PC-3 (cell line): ENCODE data around the gene ZNF516. TPM values are rescaled to one million over a fixed set of nuclear protein-coding genes. Genes with fewer than 3 reads are reported as not detected.

Experiments
- ATAC-seq: fragments of 200-7000 bp; cut with Tn5 transposase; 2 replicates; pipeline ENCODE4 v1.9.1; 2020; ENCODE audit warnings: mild to moderate bottlenecking, moderate library complexity
- BruUV-seq: library from RNA; stranded (reverse); fragments of 400-500 nt; replicated peaks from 2 replicates; lab custom pipeline; 2021; lab: Mats Ljungman, UMichigan
- CTCF ChIA-PET: fragments of 300-600 bp; sonication (Branson Sonifier 250); formaldehyde crosslinking; loops from one replicate; lab custom pipeline; 2022; ENCODE audit warnings: antibody characterized with exemption; lab: Charles Lee
- POLR2A ChIA-PET: fragments of 300-600 bp; sonication (Branson Sonifier 250); formaldehyde crosslinking; loops from one replicate; lab custom pipeline; 2022; ENCODE audit warnings: antibody characterized with exemption; ENCODE audit not compliant: unreplicated experiment; lab: Charles Lee
- DNase-seq: peaks from one replicate; pipeline ENCODE4 v3.0.0-alpha.2; 2015
- H2AFZ ChIP-seq: fragments of 300-600 bp; sonication (generic); 2 replicates; pipeline ENCODE4 v1.6.0; 2016; ENCODE audit warnings: antibody characterized with exemption, low read length
- H3F3A ChIP-seq: fragments of 300-600 bp; sonication (generic); one replicate; pipeline ENCODE4 v1.6.0; 2017; ENCODE audit warnings: antibody characterized with exemption, low read length, control low read depth, mild to moderate bottlenecking; ENCODE audit not compliant: unreplicated experiment
- H3K27ac ChIP-seq: fragments of 300-600 bp; sonication (generic); 2 replicates; pipeline ENCODE4 v1.5.1; 2016; ENCODE audit warnings: mild to moderate bottlenecking, low read length
- H3K27me3 ChIP-seq: fragments of 300-600 bp; sonication (generic); 2 replicates; pipeline ENCODE4 v1.6.1; 2016; ENCODE audit warnings: low read length, mixed read lengths
- H3K36me3 ChIP-seq: fragments of 300-600 bp; sonication (generic); 2 replicates; pipeline ENCODE4 v1.6.1; 2016; ENCODE audit warnings: low read depth, mixed run types, low read length, mixed read lengths
- H3K4me1 ChIP-seq: fragments of 300-600 bp; sonication (generic); 2 replicates; pipeline ENCODE4 v1.5.1; 2016; ENCODE audit warnings: low read length; ENCODE audit not compliant: insufficient read depth
- H3K4me2 ChIP-seq: fragments of 300-600 bp; sonication (generic); 2 replicates; pipeline ENCODE4 v1.6.0; 2016; ENCODE audit warnings: low read length
- H3K4me3 ChIP-seq: fragments of 300-600 bp; sonication (generic); 2 replicates; pipeline ENCODE4 v1.5.1; 2016; ENCODE audit warnings: mild to moderate bottlenecking, low read length, mixed read lengths
- H3K79me2 ChIP-seq: fragments of 300-600 bp; sonication (generic); 2 replicates; pipeline ENCODE4 v1.6.1; 2017; ENCODE audit warnings: low read length, mixed read lengths
- H3K9ac ChIP-seq: fragments of 300-600 bp; sonication (generic); 2 replicates; pipeline ENCODE4 v1.6.0; 2016; ENCODE audit warnings: mild to moderate bottlenecking, low read length
- H3K9me2 ChIP-seq: fragments of 300-600 bp; sonication (generic); replicated peaks from 2 replicates; pipeline ENCODE4 v1.6.1; 2016; ENCODE audit warnings: mixed run types, low read length, mixed read lengths
- H3K9me3 ChIP-seq: fragments of 300-600 bp; sonication (generic); 2 replicates; pipeline ENCODE4 v1.6.1; 2016; ENCODE audit warnings: low read length, mixed read lengths
- H4K20me1 ChIP-seq: fragments of 300-600 bp; sonication (generic); 2 replicates; pipeline ENCODE4 v1.6.1; 2016; ENCODE audit warnings: low read length, mixed read lengths
- CTCF ChIP-seq: fragments of 300-600 bp; sonication (generic); conservative IDR thresholded peaks from 2 replicates; pipeline ENCODE4 v1.5.1; 2017; ENCODE audit warnings: antibody characterized with exemption, low read depth, mild to moderate bottlenecking, low read length
- EZH2 ChIP-seq: fragments of 300-600 bp; sonication (generic); IDR thresholded peaks from one replicate; pipeline ENCODE4 v1.6.1; 2017; ENCODE audit warnings: antibody characterized with exemption, mild to moderate bottlenecking, low read length; ENCODE audit not compliant: unreplicated experiment
- EZH2phosphoT487 ChIP-seq: fragments of 300-600 bp; sonication (generic); IDR thresholded peaks from 2 replicates; pipeline ENCODE4 v1.6.1; 2018; ENCODE audit warnings: mild to moderate bottlenecking, antibody characterized with exemption, low read length, borderline replicate concordance
- intact Hi-C: fragments of 100-400 bp; cut with micrococcal nuclease; formaldehyde crosslinking; loops from 2 replicates; pipeline ENCODE4 v1.9.0; 2023
- total RNA-seq: library from RNA; depleted of rRNA; stranded (reverse); fragments of >200 nt; gene quantifications from 2 replicates; pipeline ENCODE4 v1.2.3, GENCODE V29; 2014

ZNF516 gene
- total RNA-seq, 1 experiment from 2014 or later = 4.0 TPM

- intact Hi-C loops = no loop called here
- Histone ChIP-seq H3K79me2 (no peaks in the 10 kb centered on the region), H3K27ac (no peak overlapping the region), H3F3A (no peaks in the 10 kb centered on the region), H3K4me1 (no peaks in the 10 kb centered on the region), H3K9me3 (no peaks in the 10 kb centered on the region), H3K4me3 (no peak overlapping the region), H2AFZ (no peak overlapping the region), H3K4me2 (no peak overlapping the region), H3K9me2 (no peaks in the 10 kb centered on the region), H3K36me3 (no peaks in the 10 kb centered on the region), H4K20me1 (no peaks in the 10 kb centered on the region), H3K27me3 (peaks cover 98% of the 10 kb centered on the region), H3K9ac (no peak overlapping the region)
- DNase-seq (no peak), ATAC-seq (no peak)
- ChIA-PET POLR2A (no interaction called here), CTCF (no interaction called here)
- TF ChIP-seq EZH2 (no peak), CTCF (no peak), EZH2phosphoT487 (no peak)
- no TSS peak for BruUV-seq
Observed at GRCh38 chr18:76522122-76522503, 27.1 kb upstream of the ZNF516 start.

- no peak overlapping the region for H3K4me3 ChIP-seq
- POLR2A ChIA-PET = no interaction called here
- H3K36me3 ChIP-seq = no peaks in the 10 kb centered on the region
- H3K27ac ChIP-seq = no peak overlapping the region
- CTCF ChIA-PET = no interaction called here
- H3K79me2 ChIP-seq = no peaks in the 10 kb centered on the region
- H3K9ac ChIP-seq = no peak overlapping the region
- H3K4me1 ChIP-seq = no peaks in the 10 kb centered on the region
- ATAC-seq (no peak), DNase-seq (no peak)
- TF ChIP-seq CTCF (no peak), EZH2 (no peak), EZH2phosphoT487 (no peak)
- no peak overlapping the region for H2AFZ ChIP-seq
- no peaks in the 10 kb centered on the region for H3F3A ChIP-seq
- H3K27me3 ChIP-seq = peaks cover 98% of the 10 kb centered on the region
- H3K4me2 ChIP-seq = no peak overlapping the region
- no TSS peak for BruUV-seq
- H4K20me1 ChIP-seq = no peaks in the 10 kb centered on the region
- H3K9me2 ChIP-seq = no peaks in the 10 kb centered on the region
- no peaks in the 10 kb centered on the region for H3K9me3 ChIP-seq
- intact Hi-C loops = no loop called here
Observed at GRCh38 chr18:76521417-76522121, 26.5 kb upstream of the ZNF516 start.

GRCh38 chr18:76518860-76519538, 24.0 kb upstream of the ZNF516 start:
- Histone ChIP-seq H3K9me2 (no peaks in the 10 kb centered on the region), H3K9ac (no peak overlapping the region), H3K27ac (no peak overlapping the region), H3K4me1 (no peaks in the 10 kb centered on the region), H3K4me3 (no peak overlapping the region), H3K36me3 (no peaks in the 10 kb centered on the region), H2AFZ (no peak overlapping the region), H3K27me3 (peaks cover 97% of the 10 kb centered on the region), H3K79me2 (no peaks in the 10 kb centered on the region), H3K4me2 (no peak overlapping the region), H3F3A (no peaks in the 10 kb centered on the region), H4K20me1 (no peaks in the 10 kb centered on the region), H3K9me3 (no peaks in the 10 kb centered on the region)
- POLR2A ChIA-PET = no interaction called here
- no peak for ATAC-seq
- intact Hi-C loops = no loop called here
- no peak for DNase-seq
- no TSS peak for BruUV-seq
- CTCF ChIA-PET = no interaction called here
- TF ChIP-seq EZH2 (no peak), EZH2phosphoT487 (no peak), CTCF (no peak)
